A549 treated with RU486 at 1 μM for 4 hours (cell line): ENCODE results near the gene STPG4. TPM values are rescaled to one million over a fixed set of nuclear protein-coding genes. Genes with fewer than 3 reads are reported as not detected.

Experiments used
- total RNA-seq: library from RNA; stranded (reverse); fragments of 200-300 nt; extraction: Qiagen RNA extraction; gene quantifications from 5 replicates; pipeline ENCODE4 v1.2.3, GENCODE V29; 2022; ENCODE audit warnings: low read depth

Gene STPG4
- 0.10 to 0.17 TPM in 2 of 5 replicates, not detected in the others for total RNA-seq

DNA sequence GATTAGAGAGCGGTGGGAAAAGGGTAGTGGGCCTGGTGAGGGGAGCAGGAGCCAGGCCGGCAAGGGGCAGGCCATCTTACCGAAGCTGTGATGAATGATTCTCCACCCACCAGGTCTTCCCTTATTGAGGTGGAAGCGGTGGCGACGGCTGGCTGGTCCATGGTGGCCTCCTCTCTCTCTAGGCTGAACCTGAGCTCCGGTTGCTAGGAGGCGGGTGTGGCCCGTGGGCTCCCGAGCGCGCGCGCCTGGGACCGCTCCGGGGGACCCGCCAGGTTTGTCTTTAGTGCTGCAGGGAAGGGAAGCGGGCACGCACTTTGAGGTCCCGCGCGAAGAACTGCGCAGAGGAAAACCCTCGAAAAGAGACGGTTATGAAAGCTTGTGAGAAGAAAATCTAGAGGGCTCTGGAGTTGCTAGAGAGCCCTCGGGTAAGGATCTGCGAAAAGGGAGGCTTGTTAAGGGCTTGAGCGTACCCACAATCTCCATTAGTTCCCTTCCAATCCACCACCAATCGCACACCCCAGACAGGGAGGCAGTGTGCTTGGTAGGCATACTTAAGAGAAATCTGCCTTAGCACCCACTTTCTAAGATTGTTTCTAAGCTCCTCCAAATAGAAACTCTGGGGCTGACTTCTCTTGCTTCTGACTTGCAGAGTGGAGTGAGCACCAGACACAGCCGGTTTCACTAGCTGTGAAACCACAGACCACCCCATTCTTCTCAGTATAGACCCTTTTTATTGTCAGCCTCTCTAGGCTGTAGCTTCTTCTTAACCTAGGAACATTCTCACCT is at the start of gene STPG4:
Gene STPG4 (minus strand): TSS at position 218 of the 786 bp plus-strand sequence. CDS start 57 bp downstream, at position 161.

Other genes starting within 250 kb of the STPG4 start
- gene MCFD2, start 239.5 kb downstream of the STPG4 start, total RNA-seq: 73.5 to 107 TPM (median 104 TPM) in 5 replicates
- gene TTC7A, start 214.1 kb downstream of the STPG4 start, total RNA-seq: 27.9 to 35.6 TPM (median 32.4 TPM) in 5 replicates
- gene CALM2, start 21.2 kb upstream of the STPG4 start, total RNA-seq: 883 to 1,280 TPM (median 984 TPM) in 5 replicates
- 3.2 to 5.4 TPM (median 4.8 TPM) in 5 replicates for gene EPCAM, start 214.0 kb upstream of the STPG4 start, total RNA-seq
- 27.2 to 54.5 TPM (median 43.6 TPM) in 5 replicates for gene MSH2, start 247.8 kb upstream of the STPG4 start, total RNA-seq